GM19035 (cell line): ENCODE measurements around the gene ZNF629.

Experiments
- ATAC-seq: cut with Tn5 transposase; IDR thresholded peaks from one replicate; pipeline ENCODE4 v1.9.1; 2021; ENCODE audit not compliant: unreplicated experiment

The ZNF629 gene

DNA sequence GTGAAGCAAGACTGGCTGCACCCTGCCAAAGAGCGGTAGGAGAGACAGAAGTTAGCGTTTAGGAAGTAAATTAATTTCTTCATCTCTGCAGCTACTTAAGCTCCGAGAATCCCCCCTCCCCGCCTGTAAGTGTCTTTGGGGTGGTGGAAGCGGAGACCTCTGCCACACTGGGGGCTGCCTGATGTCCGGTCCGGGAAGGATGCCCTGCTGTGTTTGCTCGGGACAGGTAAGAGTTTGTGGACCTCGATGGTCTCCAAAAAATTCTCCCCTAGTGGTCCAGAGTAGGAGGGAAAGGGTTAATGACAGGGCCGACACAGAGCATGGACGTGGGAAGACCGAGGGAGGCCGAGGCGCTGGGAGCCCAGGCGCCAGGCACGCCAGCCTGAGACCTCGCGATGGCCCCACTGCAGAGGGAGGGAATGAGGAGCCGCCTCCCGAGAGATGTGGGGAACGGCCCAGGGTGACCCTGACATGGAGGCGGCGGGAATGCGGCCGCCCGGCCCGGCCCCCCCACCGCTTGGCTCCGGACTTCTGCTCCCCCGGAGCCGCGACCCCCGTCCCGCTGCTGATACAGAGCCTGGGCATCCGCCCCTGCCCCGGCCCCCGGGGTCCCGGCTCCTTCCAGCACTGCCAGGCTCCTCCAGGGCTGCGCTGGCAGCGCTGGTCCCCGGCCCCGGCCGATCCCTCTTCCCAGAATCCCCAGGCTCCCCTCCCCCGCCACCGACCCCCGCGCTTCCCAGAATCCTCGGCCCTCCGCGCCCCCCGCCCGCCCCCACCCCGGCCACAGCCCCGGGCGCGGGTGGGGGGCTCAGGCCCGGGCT is 680 bp downstream of the ZNF629 start:
- ATAC-seq: no peak

DNA sequence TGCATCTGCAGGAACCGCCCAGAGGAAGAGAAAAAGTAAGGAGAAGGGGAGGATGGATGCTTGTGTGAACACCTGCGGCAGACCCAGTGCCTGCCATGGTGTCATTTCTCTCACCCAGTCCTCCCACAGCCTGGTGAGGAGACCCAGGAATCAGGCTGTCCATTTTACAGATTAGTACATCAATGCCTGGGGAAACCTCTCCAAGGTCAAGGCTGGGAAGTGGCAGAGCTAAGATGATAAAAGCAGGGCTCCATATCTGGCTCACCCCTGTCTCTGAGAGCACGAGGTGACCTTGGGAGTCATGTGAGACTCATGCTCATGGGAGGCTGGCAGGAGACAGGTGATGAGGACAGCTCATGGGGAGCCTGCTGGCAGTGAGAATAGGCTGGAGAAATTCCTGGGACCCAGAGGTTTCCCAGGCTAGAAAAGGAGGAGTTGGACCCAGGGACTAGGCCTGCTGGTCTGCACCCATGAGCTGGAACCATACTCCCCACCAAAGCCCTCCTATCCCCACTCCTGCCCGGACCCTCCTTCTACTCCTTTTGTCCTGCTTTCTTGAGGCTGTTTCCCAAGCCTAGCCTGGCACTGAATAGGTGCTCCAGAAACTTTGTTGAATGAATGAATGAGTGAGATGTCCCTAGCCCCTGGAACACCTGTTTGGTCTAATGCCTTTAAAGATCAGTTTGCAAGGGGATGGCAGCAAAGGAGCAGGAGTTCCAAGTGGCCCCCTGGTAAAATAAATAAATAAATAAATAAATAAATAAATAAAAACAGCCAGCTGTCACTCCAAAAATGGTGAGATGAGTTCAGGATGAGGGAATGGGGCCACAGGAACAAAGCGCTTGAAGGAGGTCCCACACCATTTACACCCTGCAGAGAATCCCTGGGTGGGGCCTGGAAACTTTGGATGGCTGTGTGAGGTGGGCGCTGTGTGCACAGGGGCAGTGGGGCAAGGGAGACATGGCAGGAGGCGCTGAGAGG is 1.6 kb downstream of the ZNF629 start:
- ATAC-seq: no peak

GRCh38 chr16:30784215-30784614 is 2.8 kb downstream of the ZNF629 start:
- ATAC-seq: no peak

DNA sequence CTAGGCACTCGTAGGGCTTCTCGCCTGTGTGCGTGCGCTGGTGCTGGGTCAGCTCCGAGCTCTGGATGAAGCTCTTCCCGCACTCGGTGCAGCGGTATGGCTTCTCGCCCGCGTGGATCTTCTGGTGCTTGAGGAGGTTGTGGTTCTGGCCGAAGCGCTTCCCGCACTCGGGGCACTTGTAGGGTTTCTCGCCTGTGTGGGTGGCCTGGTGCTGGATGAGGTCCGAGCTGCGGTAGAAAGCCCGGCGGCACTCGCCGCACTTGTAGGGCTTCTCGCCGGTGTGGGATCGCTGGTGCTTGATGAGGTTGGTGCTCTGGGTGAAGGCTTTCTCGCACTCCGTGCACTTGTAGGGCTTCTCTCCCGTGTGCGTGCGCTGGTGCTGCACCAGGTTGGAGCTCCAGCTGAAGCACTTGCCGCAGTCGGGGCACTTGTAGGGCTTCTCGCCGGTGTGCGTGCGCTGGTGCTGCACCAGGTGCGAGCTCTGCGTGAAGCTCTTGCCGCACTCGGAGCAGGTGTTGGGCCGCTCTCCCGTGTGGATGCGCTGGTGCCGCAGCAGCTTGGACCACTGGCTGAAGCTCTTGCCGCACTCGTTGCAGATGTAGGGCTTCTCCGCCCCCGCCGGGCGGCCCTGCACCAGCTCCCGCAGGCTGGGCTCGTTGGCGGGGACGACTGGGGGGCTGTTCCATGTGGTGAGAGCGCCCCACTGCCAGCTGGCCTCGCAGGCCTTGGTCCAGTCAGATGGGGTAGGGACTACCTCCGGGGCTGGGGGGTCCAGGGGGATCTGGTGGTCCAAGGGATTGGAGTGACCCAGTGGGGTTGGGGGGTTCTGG is 3.5 kb downstream of the ZNF629 start:
- ATAC-seq: no peak

GRCh38 chr16:30782486-30783279 is 4.3 kb downstream of the ZNF629 start:
- ATAC-seq: no peak

GRCh38 chr16:30780549-30780948 is 6.5 kb downstream of the ZNF629 start:
- no peak for ATAC-seq

- ATAC-seq: no peak
Observed at GRCh38 chr16:30780021-30780420, 7.0 kb downstream of the ZNF629 start.

GRCh38 chr16:30779596-30779995 is 7.4 kb downstream of the ZNF629 start:
- no peak for ATAC-seq

GRCh38 chr16:30778549-30779244 is 8.3 kb downstream of the ZNF629 start:
- ATAC-seq: no peak

- no peak for ATAC-seq
Observed at GRCh38 chr16:30777591-30778297, 9.3 kb downstream of the ZNF629 start.

DNA sequence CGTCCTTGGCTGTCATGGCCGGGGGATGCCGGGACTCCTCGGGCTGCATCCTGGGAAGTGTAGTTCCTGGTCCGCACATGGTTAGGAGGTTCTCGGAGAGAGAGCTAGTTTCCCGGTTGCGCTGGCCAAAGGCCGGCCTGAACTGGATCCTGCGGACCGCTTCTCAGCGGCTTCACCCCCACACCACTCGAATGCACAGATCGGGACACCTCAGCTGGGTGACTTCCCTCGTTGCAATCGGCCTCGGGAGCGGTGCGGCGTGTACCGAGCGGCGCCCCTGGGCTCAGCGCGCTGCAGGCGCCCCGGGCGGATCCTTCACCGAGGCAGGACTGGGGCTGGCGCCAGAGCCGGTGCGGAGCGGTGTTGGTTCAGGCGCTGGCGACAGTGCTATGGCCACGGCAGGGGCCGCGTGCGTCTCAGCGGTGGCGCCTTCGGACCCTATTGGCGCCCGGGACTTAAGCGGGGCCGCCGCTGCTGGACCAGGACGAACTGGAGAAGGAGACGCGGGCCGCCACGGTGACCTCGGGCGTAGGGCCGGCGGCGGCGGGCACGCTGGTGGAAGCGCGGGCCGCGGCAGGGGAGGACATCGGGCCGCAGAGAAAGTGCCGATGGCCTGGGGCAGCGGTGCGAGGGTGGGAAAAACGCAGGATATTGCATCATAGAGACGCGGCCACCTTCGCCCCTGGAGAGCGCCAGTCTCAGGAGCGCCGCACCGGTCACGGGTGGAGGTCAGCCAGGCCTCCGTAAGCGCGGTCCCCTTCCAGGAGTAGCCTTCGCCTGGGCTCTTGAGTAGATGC is 11.4 kb downstream of the ZNF629 start:
- ATAC-seq: no peak

DNA sequence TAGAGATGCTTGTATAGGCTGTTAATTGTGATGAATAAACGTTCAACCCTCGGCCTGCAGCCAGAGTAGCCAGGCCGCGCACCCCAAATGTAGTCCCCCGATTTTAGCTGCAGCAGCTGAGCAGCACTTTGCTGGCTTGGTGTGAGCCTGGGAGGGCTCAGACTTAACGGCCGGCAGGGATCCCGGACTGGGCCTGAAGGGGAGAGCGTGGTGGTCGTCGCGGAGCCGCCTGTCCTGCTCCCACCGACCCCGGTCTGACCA is 11.9 kb downstream of the ZNF629 start:
- no peak for ATAC-seq

DNA sequence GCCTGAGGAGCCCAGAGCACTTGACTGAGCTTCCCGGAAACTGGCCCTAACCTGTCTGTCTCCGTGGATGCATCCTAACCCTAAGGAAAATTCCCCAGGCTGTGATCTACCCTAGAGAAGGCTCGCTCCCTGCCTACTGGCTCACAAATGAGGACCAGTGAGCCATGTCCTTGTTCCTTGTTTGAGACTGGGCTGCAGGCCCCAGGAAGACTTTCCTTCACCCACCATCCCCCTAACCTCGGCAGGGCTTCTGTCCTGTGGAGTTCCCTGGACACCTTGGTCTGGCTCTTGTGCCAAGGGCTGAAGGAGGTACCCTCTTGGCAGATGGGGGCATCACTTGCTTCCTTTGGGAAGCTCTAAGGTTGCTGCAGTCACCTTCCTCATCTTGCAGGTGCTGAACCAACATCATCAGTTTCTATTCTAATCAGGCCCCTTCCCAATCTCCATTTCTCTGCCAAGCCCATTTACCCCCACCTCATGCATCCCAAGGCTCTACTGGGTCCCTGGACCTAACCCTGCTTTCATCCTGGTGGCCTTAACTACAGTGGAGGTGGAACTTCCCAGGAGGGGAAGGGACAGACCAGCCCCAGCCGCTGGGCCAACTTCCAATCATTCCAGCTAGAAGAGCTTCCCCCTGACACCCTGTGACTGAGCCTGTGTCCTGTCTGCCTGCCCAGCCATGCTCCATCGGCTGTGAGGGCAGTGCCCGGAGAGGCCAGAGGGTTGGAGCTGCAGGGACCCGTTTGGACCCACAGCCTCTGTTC is 12.5 kb downstream of the ZNF629 start:
- no peak for ATAC-seq

- no peak for ATAC-seq
Observed at GRCh38 chr16:30773826-30774225, 13.2 kb downstream of the ZNF629 start.

GRCh38 chr16:30771726-30772125 is 15.3 kb downstream of the ZNF629 start:
- no peak for ATAC-seq

DNA sequence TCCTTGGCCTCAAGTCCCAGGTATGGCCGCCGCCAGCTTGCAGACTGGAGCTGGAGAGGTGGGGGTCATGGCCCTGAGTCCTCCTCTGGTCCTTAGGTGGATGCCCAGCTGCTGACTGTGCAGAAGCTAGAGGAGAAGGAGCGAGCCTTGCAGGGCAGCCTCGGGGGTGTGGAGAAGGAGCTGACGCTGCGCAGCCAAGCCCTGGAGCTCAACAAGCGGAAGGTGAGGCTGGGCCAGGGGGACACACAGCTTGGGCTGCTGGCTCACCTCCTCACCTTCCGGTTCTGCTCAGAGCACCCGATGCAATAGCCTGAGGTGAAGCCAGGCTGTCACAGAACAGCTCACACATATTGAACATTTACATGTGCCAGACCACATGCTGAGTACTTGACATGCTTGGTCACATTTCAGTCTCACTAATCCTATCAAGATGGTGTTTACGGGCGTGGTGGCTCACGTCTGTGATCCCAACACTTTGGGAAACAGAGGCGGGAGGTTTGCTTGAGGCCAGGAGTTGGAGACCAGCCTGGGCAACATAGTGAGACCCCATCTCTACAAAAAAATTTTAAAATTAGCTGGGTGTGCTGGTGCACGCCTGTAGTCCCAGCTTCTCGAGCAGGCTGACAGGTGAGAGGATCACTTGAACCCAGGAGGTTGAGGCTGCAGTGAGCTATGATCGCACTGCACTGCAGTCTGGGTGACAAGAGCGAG is 17.5 kb downstream of the ZNF629 start:
- no peak for ATAC-seq

- no peak for ATAC-seq
Observed at GRCh38 chr16:30768583-30769181, 18.3 kb downstream of the ZNF629 start.
